IMR-90 (cell line): ENCODE measurements around the gene CSRP1. TPM values are rescaled to one million over a fixed set of nuclear protein-coding genes. Genes with fewer than 3 reads are reported as not detected.

ENCODE experiments used
- ATAC-seq: fragments of 200-7000 bp; cut with Tn5 transposase; 2 replicates; pipeline ENCODE4 v1.9.1; 2020; ENCODE audit warnings: low read depth, mild to moderate bottlenecking, moderate library complexity
- BruUV-seq: library from RNA; stranded (reverse); fragments of 400-500 nt; replicated peaks from 2 replicates; lab custom pipeline; 2021; lab: Mats Ljungman, UMichigan
- CTCF ChIA-PET: fragments of 300-600 bp; formaldehyde crosslinking; extraction: SDS; loops from one replicate; lab custom pipeline; 2021; ENCODE audit warnings: antibody characterized with exemption; lab: Yijun Ruan, JAX
- POLR2A ChIA-PET: fragments of 300-600 bp; sonication (Branson Sonifier 250); formaldehyde crosslinking; loops from one replicate; lab custom pipeline; 2022; ENCODE audit warnings: antibody characterized with exemption; ENCODE audit not compliant: unreplicated experiment; lab: Charles Lee
- DNase-seq: peaks from one replicate; pipeline ENCODE4 v3.0.0; 2013
- H2AFZ ChIP-seq: replicated peaks from 2 replicates; pipeline ENCODE3; 2013; ENCODE audit warnings: low read length, mild to moderate bottlenecking; ENCODE audit not compliant: poor library complexity
- H2AK5ac ChIP-seq: 2 replicates; pipeline ENCODE4 v1.6.1; 2013; ENCODE audit warnings: low read depth, low read length, inconsistent platforms
- H2AK9ac ChIP-seq: replicated peaks from 2 replicates; pipeline ENCODE3; 2013; ENCODE audit warnings: mild to moderate bottlenecking, low read depth, low read length, moderate library complexity; ENCODE audit not compliant: poor library complexity
- H2BK120ac ChIP-seq: 2 replicates; pipeline ENCODE4 v1.6.1; 2013; ENCODE audit warnings: low read depth, low read length, inconsistent platforms
- H2BK15ac ChIP-seq: 3 replicates; pipeline ENCODE4 v1.6.1; 2013; ENCODE audit warnings: low read depth, low read length, inconsistent platforms
- H2BK20ac ChIP-seq: 2 replicates; pipeline ENCODE4 v1.6.1; 2013; ENCODE audit warnings: low read depth, mild to moderate bottlenecking, inconsistent platforms, low read length, moderate library complexity
- H2BK5ac ChIP-seq: 2 replicates; pipeline ENCODE4 v1.6.1; 2013; ENCODE audit warnings: mild to moderate bottlenecking, low read depth, low read length, inconsistent platforms; ENCODE audit not compliant: poor library complexity, severe bottlenecking
- H3K14ac ChIP-seq: replicated peaks from 2 replicates; pipeline ENCODE4 v1.6.1; 2013; ENCODE audit warnings: low read depth, low read length, inconsistent platforms
- H3K18ac ChIP-seq: 2 replicates; pipeline ENCODE4 v1.6.1; 2013; ENCODE audit warnings: low read depth, low read length, control low read depth
- H3K23ac ChIP-seq: 2 replicates; pipeline ENCODE4 v1.6.1; 2013; ENCODE audit warnings: low read depth, low read length, inconsistent platforms
- H3K27ac ChIP-seq: 2 replicates; pipeline ENCODE4 v1.5.1; 2013; ENCODE audit warnings: mild to moderate bottlenecking, control low read depth, low read length; ENCODE audit not compliant: insufficient read depth
- H3K27me3 ChIP-seq: 2 replicates; pipeline ENCODE4 v1.6.1; 2013; ENCODE audit warnings: low read length; ENCODE audit not compliant: control insufficient read depth, insufficient read depth
- H3K36me3 ChIP-seq: 2 replicates; pipeline ENCODE4 v1.6.1; 2013; ENCODE audit warnings: low read length, mixed read lengths; ENCODE audit not compliant: control insufficient read depth, insufficient read depth
- H3K4ac ChIP-seq: 2 replicates; pipeline ENCODE4 v1.6.1; 2013; ENCODE audit warnings: low read depth, low read length, inconsistent platforms
- H3K4me1 ChIP-seq: 2 replicates; pipeline ENCODE4 v1.6.1; 2013; ENCODE audit warnings: low read length, mixed read lengths; ENCODE audit not compliant: control insufficient read depth, insufficient read depth
- H3K4me2 ChIP-seq: 2 replicates; pipeline ENCODE4 v1.6.1; 2013; ENCODE audit warnings: low read depth, mild to moderate bottlenecking, control low read depth, low read length, moderate library complexity
- H3K4me3 ChIP-seq: 2 replicates; pipeline ENCODE4 v1.5.1; 2013; ENCODE audit warnings: low read depth, mild to moderate bottlenecking, control low read depth, low read length, moderate library complexity; ENCODE audit not compliant: insufficient read depth
- H3K56ac ChIP-seq: 2 replicates; pipeline ENCODE4 v1.6.1; 2013; ENCODE audit warnings: low read length, inconsistent platforms; ENCODE audit not compliant: insufficient read depth; ENCODE audit errors: extremely low read depth
- H3K79me1 ChIP-seq, 2 experiments: 2 replicates each; pipeline ENCODE4 v1.6.1; 2013; ENCODE audit warnings: low read length in 2 of 2, inconsistent platforms in 1 of 2, low read depth in 1 of 2
- H3K9ac ChIP-seq: 2 replicates; pipeline ENCODE4 v1.6.1; 2013; ENCODE audit warnings: low read depth, low read length, control low read depth
- H3K9me1 ChIP-seq: 2 replicates; pipeline ENCODE4 v1.6.1; 2013; ENCODE audit warnings: low read length, inconsistent platforms; ENCODE audit not compliant: insufficient read depth
- H3K9me3 ChIP-seq: 2 replicates; pipeline ENCODE4 v1.6.1; 2013; ENCODE audit warnings: low read length; ENCODE audit not compliant: control insufficient read depth, insufficient read depth
- H4K20me1 ChIP-seq: 2 replicates; pipeline ENCODE4 v1.6.1; 2013; ENCODE audit warnings: low read length, inconsistent platforms; ENCODE audit not compliant: insufficient read depth
- H4K5ac ChIP-seq: 2 replicates; pipeline ENCODE4 v1.6.1; 2013; ENCODE audit warnings: mild to moderate bottlenecking, low read depth, low read length, control low read depth
- H4K8ac ChIP-seq, 2 experiments: 2 replicates each; pipeline ENCODE4 v1.6.1; 2013; ENCODE audit warnings: low read depth in 2 of 2, low read length in 2 of 2, control low read depth in 1 of 2, inconsistent platforms in 1 of 2
- H4K91ac ChIP-seq: 2 replicates; pipeline ENCODE4 v1.6.1; 2013; ENCODE audit warnings: low read depth, low read length, inconsistent platforms; ENCODE audit not compliant: insufficient read depth
- BHLHE40 ChIP-seq: fragments of 150-350 bp; IDR thresholded peaks from 2 replicates; pipeline ENCODE4 v1.6.1; 2016; ENCODE audit warnings: mild to moderate bottlenecking, low read depth, low read length
- CHD1 ChIP-seq: IDR thresholded peaks from 2 replicates; pipeline ENCODE4 v1.6.1; 2012; ENCODE audit warnings: low read depth, low read length, improper control_type of control experiment
- CTCF ChIP-seq: conservative IDR thresholded peaks from 2 replicates; pipeline ENCODE4 v1.5.1; 2012; ENCODE audit warnings: mild to moderate bottlenecking, low read depth, low read length, improper control_type of control experiment
- ELK1 ChIP-seq: fragments of 150-350 bp; IDR thresholded peaks from 2 replicates; pipeline ENCODE4 v1.6.1; 2016; ENCODE audit warnings: low read depth, mild to moderate bottlenecking, low read length, moderate library complexity, borderline replicate concordance
- FOS ChIP-seq: fragments of 150-350 bp; IDR thresholded peaks from 2 replicates; pipeline ENCODE4 v1.6.1; 2016; ENCODE audit warnings: low read depth, low read length
- MAFK ChIP-seq: IDR thresholded peaks from 2 replicates; pipeline ENCODE4 v1.6.1; 2012; ENCODE audit warnings: low read depth, low read length, improper control_type of control experiment
- MAZ ChIP-seq: IDR thresholded peaks from 2 replicates; pipeline ENCODE4 v1.6.1; 2012; ENCODE audit warnings: low read depth, mild to moderate bottlenecking, low read length, improper control_type of control experiment, moderate library complexity, borderline replicate concordance
- MXI1 ChIP-seq: IDR thresholded peaks from 2 replicates; pipeline ENCODE4 v1.6.1; 2012; ENCODE audit warnings: low read depth, mild to moderate bottlenecking, low read length, moderate library complexity, borderline replicate concordance
- NFE2L2 ChIP-seq: fragments of 150-350 bp; IDR thresholded peaks from 2 replicates; pipeline ENCODE4 v1.6.1; 2016; ENCODE audit warnings: low read depth, mild to moderate bottlenecking, low read length
- POLR2A ChIP-seq: IDR thresholded peaks from 2 replicates; pipeline ENCODE4 v1.6.1; 2012; ENCODE audit warnings: mild to moderate bottlenecking, low read depth, low read length
- RAD21 ChIP-seq: IDR thresholded peaks from 2 replicates; pipeline ENCODE4 v1.6.1; 2012; ENCODE audit warnings: low read length, improper control_type of control experiment
- RCOR1 ChIP-seq: IDR thresholded peaks from 2 replicates; pipeline ENCODE4 v1.6.1; 2012; ENCODE audit warnings: mild to moderate bottlenecking, low read length, improper control_type of control experiment; ENCODE audit not compliant: insufficient replicate concordance
- RFX5 ChIP-seq: IDR thresholded peaks from 2 replicates; pipeline ENCODE4 v1.8.0; 2012; ENCODE audit warnings: low read depth, mild to moderate bottlenecking, low read length, moderate library complexity
- SMC3 ChIP-seq: fragments of 150-350 bp; IDR thresholded peaks from 2 replicates; pipeline ENCODE4 v1.6.1; 2016; ENCODE audit warnings: low read depth, mild to moderate bottlenecking, antibody characterized with exemption, low read length, moderate library complexity
- USF2 ChIP-seq: fragments of 150-350 bp; IDR thresholded peaks from 2 replicates; pipeline ENCODE4 v1.6.1; 2017; ENCODE audit warnings: mild to moderate bottlenecking, antibody characterized with exemption, low read length, low read depth
- WGBS, 2 experiments: methylation state at CpG; one replicate each; pipeline versions ENCODE4 v1.1.5 to v1.1.7; 2013; ENCODE audit warnings: missing lambda C conversion rate in 2 of 2; ENCODE audit not compliant: insufficient read length in 1 of 2; ENCODE audit errors: extremely low coverage in 2 of 2; 5-methylcytosine and 5-hydroxymethylcytosine counted together
- dilution Hi-C: fragments of 300-500 bp; cut with HindIII; formaldehyde crosslinking; loops from one replicate; pipeline ENCODE4 v1.14.3; 2018; ENCODE audit warnings: low sequenced_read_pairs; ENCODE audit not compliant: unreplicated experiment
- in situ Hi-C: fragments of 300-500 bp; cut with MboI; formaldehyde crosslinking; loops from 3 replicates; pipeline ENCODE4 v1.14.3; 2019; ENCODE audit warnings: low sequenced_read_pairs, inconsistent platforms, mixed read lengths
- intact Hi-C: fragments of 100-400 bp; cut with micrococcal nuclease; formaldehyde crosslinking; loops from 2 replicates; pipeline ENCODE4 v1.10.0; 2022
- polyA plus RNA-seq, 3 experiments: library from polyadenylated mRNA; depleted of rRNA; stranded (reverse); fragments of >200 nt; gene quantifications; 2 replicates each; pipeline ENCODE4 v1.2.3, GENCODE V29; 2012; ENCODE audit warnings: low replicate concordance in 1 of 3
- total RNA-seq: library from RNA; depleted of rRNA; stranded (reverse); fragments of >200 nt; gene quantifications from 2 replicates; pipeline ENCODE4 v1.2.3, GENCODE V29; 2012

The CSRP1 gene
- total and polyA plus RNA-seq, 2 of the 4 experiments (the other 2 are of a cell fraction): 1,037 to 1,498 TPM

- no peak overlapping the region for H2AK9ac ChIP-seq
- H3K14ac ChIP-seq: peak overlapping the region; percentile 39; the same call in 1 of the 2 replicates
- no peak overlapping the region for H4K8ac ChIP-seq
- H3K36me3 ChIP-seq: peaks cover under 1% of the 10 kb centered on the region; the same call in 1 of the 2 replicates
- H2AK5ac ChIP-seq: peak overlapping the region; percentile 65
- H2AFZ ChIP-seq: no peak overlapping the region
- ChIA-PET POLR2A (no interaction called here), CTCF (no interaction called here)
- peak overlapping the region; percentile 25; the same call in 1 of the 3 replicates for H2BK15ac ChIP-seq
- H2BK120ac ChIP-seq: peak overlapping the region; percentile 1; the same call in 1 of the 2 replicates
- no peak overlapping the region for H2BK20ac ChIP-seq
- H3K23ac ChIP-seq: no peak overlapping the region
- no peak overlapping the region for H3K4me3 ChIP-seq
- in situ Hi-C loops (no loop called here), intact Hi-C loops (no loop called here), dilution Hi-C loops (no loop called here)
- H3K9me3 ChIP-seq: no peaks in the 10 kb centered on the region
- peaks cover 30% of the 10 kb centered on the region for H3K9me1 ChIP-seq
- TF ChIP-seq RFX5 (no peak), MXI1 (no peak), CTCF (no peak), CHD1 (no peak), USF2 (no peak), MAFK (no peak), POLR2A (no peak), FOS (no peak), NFE2L2 (no peak), SMC3 (no peak), RAD21 (no peak), BHLHE40 (no peak), MAZ (no peak), ELK1 (no peak), RCOR1 (no peak)
- no peak overlapping the region for H3K4me2 ChIP-seq
- peak overlapping the region; percentile 54 for H3K4ac ChIP-seq
- peaks cover 9 to 45% of the 10 kb centered on the region in 2 experiments; a peak in 2 of 4 replicates for H3K79me1 ChIP-seq
- H3K56ac ChIP-seq: no peak overlapping the region
- peaks cover 15% of the 10 kb centered on the region; the same call in 1 of the 2 replicates for H4K20me1 ChIP-seq
- no peak overlapping the region for H4K5ac ChIP-seq
- DNase-seq (no peak), ATAC-seq (no peak)
- 80% methylated on average over 1 of the region's 3 CpGs; no CpG with 5 or more reads in 1 of the 2 experiments for WGBS, 2 experiments
- H2BK5ac ChIP-seq: no peak overlapping the region
- H4K91ac ChIP-seq: peak overlapping the region; percentile 26
- H3K18ac ChIP-seq: no peak overlapping the region
- no TSS peak for BruUV-seq
- no peak overlapping the region for H3K9ac ChIP-seq
- no peaks in the 10 kb centered on the region for H3K27me3 ChIP-seq
- H3K4me1 ChIP-seq: peaks cover 41% of the 10 kb centered on the region
- H3K27ac ChIP-seq: no peak overlapping the region
Measured at GRCh38 chr1:201459052-201459451, 47.9 kb downstream of the CSRP1 start.
